ENCODE data around the gene SYNE1. TPM values are rescaled to one million over a fixed set of nuclear protein-coding genes. Genes with fewer than 3 reads are reported as not detected.

SYNE1 gene
- total RNA-seq, 4 donors from 2014 or later = 29.1 to 51.5 (median 45.6) TPM

DNA sequence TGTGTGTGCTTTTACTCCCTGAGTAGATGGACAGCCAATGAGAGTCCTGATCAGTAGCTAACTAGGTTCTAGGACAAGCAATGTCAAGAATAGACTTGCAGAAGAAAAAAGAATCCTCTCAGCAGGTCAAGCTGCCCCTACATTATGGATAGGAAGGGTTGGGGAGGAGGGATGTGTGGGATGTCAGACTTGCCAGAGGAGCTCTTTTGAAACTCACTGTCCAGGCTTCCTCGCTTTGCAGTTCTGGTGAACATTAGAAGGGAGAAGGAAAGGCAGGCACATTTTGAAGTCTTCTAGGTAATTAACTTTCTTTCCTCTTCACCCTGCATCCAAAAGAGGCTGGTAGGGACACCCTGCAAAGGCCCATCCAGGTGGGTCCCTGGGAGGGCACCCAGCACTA lies 48.7 kb downstream of the SYNE1 start:
- Histone ChIP-seq H3K4me3 (no peak overlapping the region), H3K27ac (no peak overlapping the region), H3K27me3 (no peaks in the 10 kb centered on the region), H3K36me3 (no peaks in the 10 kb centered on the region), H3K4me1 (no peaks in the 10 kb centered on the region), H3K9me3 (no peaks in the 10 kb centered on the region)
- TF ChIP-seq POLR2A (IDR thresholded peaks at IDR 0.05) (no peak), CTCF (IDR thresholded peaks at IDR 0.05 in 4 of 5, conservative IDR thresholded peaks at IDR 0.05 in 1 of 5) (no peak)
- no peak for ATAC-seq
- no peak for DNase-seq
- intact Hi-C loops (cut with DNase I; ENCODE audit: low total_unique reads) (no loop called here), in situ Hi-C loops (cut with MboI; ENCODE audit: low sequenced_read_pairs in 4 of 4) (no loop called here)

GRCh38 chr6:152587473-152587872 lies 49.7 kb downstream of the SYNE1 start:
- Histone ChIP-seq H3K4me3 (no peak overlapping the region), H3K4me1 (no peaks in the 10 kb centered on the region), H3K27me3 (no peaks in the 10 kb centered on the region), H3K9me3 (no peaks in the 10 kb centered on the region), H3K36me3 (no peaks in the 10 kb centered on the region), H3K27ac (no peak overlapping the region)
- intact Hi-C loops (cut with DNase I; ENCODE audit: low total_unique reads) (no loop called here), in situ Hi-C loops (cut with MboI; ENCODE audit: low sequenced_read_pairs in 4 of 4) (no loop called here)
- no peak for TF ChIP-seq POLR2A (IDR thresholded peaks at IDR 0.05)
- TF ChIP-seq CTCF (IDR thresholded peaks at IDR 0.05 in 4 of 5, conservative IDR thresholded peaks at IDR 0.05 in 1 of 5) = no peak
- ATAC-seq (no peak), DNase-seq (no peak)

GRCh38 chr6:152585236-152585635 lies 51.9 kb downstream of the SYNE1 start:
- no peaks in the 10 kb centered on the region for H3K27me3 ChIP-seq
- H3K9me3 ChIP-seq = no peaks in the 10 kb centered on the region
- intact Hi-C loops (cut with DNase I; ENCODE audit: low total_unique reads) = no loop called here
- DNase-seq = no peak
- no peaks in the 10 kb centered on the region for H3K4me1 ChIP-seq
- in situ Hi-C loops (cut with MboI; ENCODE audit: low sequenced_read_pairs in 4 of 4) = no loop called here
- no peaks in the 10 kb centered on the region for H3K36me3 ChIP-seq
- ATAC-seq = no peak
- no peak overlapping the region for H3K4me3 ChIP-seq
- TF ChIP-seq CTCF (IDR thresholded peaks at IDR 0.05 in 4 of 5, conservative IDR thresholded peaks at IDR 0.05 in 1 of 5) = no peak
- no peak for TF ChIP-seq POLR2A (IDR thresholded peaks at IDR 0.05)
- H3K27ac ChIP-seq = no peak overlapping the region

DNA sequence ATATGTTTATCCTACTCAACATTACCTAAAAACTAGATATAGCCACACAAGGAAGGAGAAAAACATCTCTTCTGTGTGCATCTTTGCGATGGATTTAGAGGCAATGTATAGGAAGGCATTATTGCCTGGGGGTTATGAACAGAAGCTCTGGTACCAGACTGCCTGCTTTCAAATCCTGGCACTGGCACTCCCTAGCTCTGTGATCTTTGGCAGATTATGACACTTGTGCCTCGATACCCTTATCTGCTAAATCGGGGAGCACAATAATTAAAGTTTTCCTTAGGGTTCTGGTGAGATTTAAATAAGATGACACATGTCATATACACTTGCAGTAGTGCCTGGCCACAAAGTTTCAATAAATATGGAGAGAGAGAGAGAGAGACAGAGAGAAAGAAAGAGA lies 53.3 kb downstream of the SYNE1 start:
- in situ Hi-C loops (cut with MboI; ENCODE audit: low sequenced_read_pairs in 4 of 4) = no loop called here
- no peaks in the 10 kb centered on the region for H3K27me3 ChIP-seq
- intact Hi-C loops (cut with DNase I; ENCODE audit: low total_unique reads) = no loop called here
- H3K36me3 ChIP-seq = no peaks in the 10 kb centered on the region
- H3K27ac ChIP-seq = no peak overlapping the region
- no peak for DNase-seq
- H3K4me1 ChIP-seq = no peaks in the 10 kb centered on the region
- no peak for ATAC-seq
- TF ChIP-seq CTCF (IDR thresholded peaks at IDR 0.05 in 4 of 5, conservative IDR thresholded peaks at IDR 0.05 in 1 of 5) = no peak
- TF ChIP-seq POLR2A (IDR thresholded peaks at IDR 0.05) = no peak
- H3K9me3 ChIP-seq = no peaks in the 10 kb centered on the region
- H3K4me3 ChIP-seq = no peak overlapping the region

- H3K4me3 ChIP-seq = no peak overlapping the region
- DNase-seq (no peak), ATAC-seq (no peak)
- intact Hi-C loops (cut with DNase I; ENCODE audit: low total_unique reads) (no loop called here), in situ Hi-C loops (cut with MboI; ENCODE audit: low sequenced_read_pairs in 4 of 4) (no loop called here)
- H3K36me3 ChIP-seq = no peaks in the 10 kb centered on the region
- H3K27me3 ChIP-seq = no peaks in the 10 kb centered on the region
- TF ChIP-seq CTCF (IDR thresholded peaks at IDR 0.05 in 4 of 5, conservative IDR thresholded peaks at IDR 0.05 in 1 of 5) = no peak
- no peak for TF ChIP-seq POLR2A (IDR thresholded peaks at IDR 0.05)
- H3K27ac ChIP-seq = no peak overlapping the region
- peaks cover 6 to 17% of the 10 kb centered on the region in 2 donors for H3K4me1 ChIP-seq
- H3K9me3 ChIP-seq = no peaks in the 10 kb centered on the region
These were observed 60.6 kb downstream of the SYNE1 start for GRCh38 chr6:152576525-152576924.
